Middle frontal gyrus (tissue), 1 donor: ENCODE data around the gene UBE2E2.

Source experiments
- DNase-seq: peaks from one replicate; pipeline ENCODE4 v3.0.0-alpha.2; 2015; ENCODE audit warnings: low spot score; ENCODE audit errors: extremely low spot score

UBE2E2 gene

DNA sequence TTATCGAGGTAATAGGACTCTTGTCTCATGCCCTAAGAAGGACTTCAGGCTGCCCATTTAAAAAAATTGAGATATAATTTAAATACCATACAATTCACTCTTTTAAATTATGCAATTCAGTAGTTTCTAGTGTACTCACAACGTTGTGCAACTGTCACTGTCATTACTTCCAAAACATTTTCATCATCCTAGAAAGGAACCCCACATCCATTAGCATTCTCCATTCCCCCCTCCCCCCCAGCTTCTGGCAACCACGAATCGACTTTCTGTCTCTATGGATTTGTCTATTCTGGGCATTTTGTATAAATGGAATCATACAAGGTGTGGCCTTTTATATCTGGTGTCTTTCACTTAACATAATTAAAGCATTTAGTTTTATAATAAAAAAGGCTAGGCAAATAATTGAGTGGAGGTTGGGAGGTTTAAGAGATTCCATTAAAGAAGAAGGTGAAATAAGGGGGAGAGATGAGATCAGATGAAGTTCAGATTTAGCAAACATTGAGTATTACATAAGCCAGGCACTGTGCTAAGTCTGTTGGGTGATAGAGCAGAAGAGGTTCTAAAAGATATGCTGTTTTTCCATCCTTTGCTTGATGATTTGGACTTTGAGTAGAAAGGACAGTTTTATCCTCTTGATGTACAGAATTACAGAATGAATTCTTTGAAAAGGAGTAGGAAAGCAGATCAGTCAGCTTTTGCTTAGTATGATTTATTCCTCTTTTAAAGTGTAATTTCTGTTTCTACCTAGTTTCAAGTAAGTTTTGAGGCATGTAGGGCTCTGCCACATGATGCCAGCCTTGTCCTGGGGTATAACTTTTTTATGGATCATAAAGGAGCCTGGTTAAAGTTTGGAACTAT is 36.3 kb downstream of the UBE2E2 start:
- no peak for DNase-seq

DNA sequence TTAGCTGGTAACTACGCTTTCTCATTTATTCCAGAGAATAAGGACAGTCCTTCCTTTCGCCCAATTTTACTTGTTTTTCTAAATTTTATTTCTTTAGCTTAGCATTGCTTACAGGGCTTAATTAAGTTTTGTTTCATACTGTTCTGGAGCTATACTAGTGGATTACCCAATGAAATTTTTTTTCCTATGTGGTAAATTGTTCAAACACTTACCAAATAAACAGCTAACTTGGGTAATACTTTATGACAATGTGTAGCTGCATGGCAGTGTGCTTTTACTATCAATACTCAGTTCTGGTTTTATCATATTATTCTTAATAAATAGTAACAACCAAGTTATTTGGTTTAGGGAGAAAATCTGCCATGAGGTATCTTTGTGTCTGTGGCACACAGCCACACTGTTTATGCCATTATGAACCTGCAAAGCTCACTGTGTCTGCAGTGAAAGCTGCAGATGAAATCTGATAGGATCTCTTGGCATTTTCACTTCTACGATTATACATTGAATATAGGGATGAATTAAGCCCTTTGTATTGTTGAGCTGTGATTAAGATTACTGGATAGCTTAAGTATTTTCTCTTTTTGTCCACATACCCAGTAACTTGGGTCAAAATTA is 37.2 kb downstream of the UBE2E2 start:
- DNase-seq: no peak

- no peak for DNase-seq
These were observed 38.1 kb downstream of the UBE2E2 start for GRCh38 chr3:23241256-23241655.

- no peak for DNase-seq
These were observed 39.0 kb downstream of the UBE2E2 start for GRCh38 chr3:23242106-23242505.

DNA sequence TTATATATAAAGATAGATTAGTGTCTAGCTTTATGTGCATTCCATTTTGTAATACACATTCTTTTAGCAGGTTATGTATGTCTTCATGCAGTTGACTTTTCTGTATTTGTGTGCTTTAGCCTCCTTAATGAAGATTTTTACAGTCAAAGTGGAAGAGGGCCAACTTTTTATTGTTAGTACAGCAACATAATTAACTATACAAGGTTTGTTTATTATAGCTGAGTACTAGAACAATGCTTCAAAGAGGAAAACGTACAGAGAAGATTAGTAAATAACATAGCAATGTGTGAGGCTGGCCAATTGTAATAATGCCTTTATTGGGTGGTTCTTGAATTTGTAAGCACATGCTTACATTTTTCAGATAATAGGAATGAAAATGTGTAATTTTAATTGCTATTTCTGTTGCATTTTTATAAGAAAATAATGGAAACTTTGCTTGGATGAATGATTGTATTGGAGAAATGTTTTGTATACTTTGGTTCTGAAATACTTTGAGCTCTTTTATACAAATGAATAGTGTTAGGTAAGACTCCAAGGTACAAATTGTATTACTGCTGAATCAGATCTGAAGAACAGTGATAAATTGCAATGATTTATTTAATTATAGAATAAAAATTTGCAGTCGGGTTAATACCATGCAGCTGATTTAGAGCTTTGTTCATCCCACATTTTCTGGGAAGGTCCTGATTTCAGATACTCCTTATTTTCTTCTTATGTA is 41.4 kb downstream of the UBE2E2 start:
- DNase-seq: no peak

GRCh38 chr3:23246651-23247050 is 43.5 kb downstream of the UBE2E2 start:
- no peak for DNase-seq

GRCh38 chr3:23248594-23249131 is 45.5 kb downstream of the UBE2E2 start:
- DNase-seq: no peak

DNA sequence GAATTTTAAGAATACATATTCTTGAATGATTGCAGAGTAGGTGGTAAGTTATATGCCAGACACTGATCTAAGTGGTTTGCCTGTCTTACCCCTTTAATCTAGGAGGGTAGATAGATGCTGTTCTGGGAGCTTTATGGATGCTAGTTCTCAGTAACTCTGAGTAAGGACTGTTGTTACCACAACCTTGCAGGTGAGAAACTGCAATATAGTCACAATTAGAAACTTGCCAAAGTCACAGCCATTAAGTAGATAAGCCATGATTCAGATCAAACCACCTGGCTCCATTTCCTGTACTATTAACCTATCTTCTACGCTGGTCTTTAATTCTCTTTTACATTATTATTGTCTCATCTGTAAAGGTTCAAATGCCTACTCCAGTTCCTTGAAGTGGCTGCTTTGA is 46.8 kb downstream of the UBE2E2 start:
- no peak for DNase-seq

DNA sequence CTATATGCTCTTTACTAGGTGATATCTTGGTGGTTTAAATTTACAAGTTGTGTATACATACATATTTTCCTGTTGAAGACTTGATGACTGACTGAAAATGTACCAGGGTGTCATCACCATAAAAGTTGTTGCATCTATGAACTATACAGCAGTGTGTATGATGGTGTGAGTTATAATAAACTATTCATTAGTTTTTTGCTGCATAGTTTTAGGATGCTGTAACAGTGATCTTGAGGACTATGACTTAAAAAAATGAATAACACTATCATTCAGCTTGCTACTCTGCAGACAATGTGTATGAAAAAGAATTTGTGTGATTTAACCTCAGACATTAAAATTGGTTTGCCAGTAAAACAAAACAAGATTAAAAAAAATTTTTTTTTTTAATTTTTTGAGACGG is 49.0 kb downstream of the UBE2E2 start:
- DNase-seq: no peak

GRCh38 chr3:23253214-23253613 is 50.1 kb downstream of the UBE2E2 start:
- DNase-seq: no peak

GRCh38 chr3:23254282-23254681 is 51.2 kb downstream of the UBE2E2 start:
- DNase-seq: no peak

GRCh38 chr3:23254835-23255234 is 51.7 kb downstream of the UBE2E2 start:
- no peak for DNase-seq

GRCh38 chr3:23256741-23257435 is 53.8 kb downstream of the UBE2E2 start:
- no peak for DNase-seq

DNA sequence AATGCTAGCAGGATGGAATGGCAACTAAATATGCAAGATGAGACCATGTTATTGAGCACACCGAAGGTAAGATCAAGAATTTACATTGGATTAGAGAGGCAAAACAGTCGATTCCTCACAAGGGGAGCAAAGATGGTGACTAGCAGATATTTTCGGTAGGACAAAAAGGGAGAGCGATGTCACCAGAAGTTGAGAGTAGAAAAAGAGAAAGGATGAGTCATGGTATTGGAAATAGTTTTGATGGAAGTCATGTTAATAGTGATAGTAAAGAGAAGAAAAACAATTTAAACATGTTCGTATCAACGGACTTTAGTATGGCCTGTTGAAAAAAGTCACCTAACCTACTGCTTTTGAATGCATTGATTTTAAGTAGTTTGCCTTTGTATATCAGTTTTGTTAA is 55.0 kb downstream of the UBE2E2 start:
- DNase-seq: no peak

GRCh38 chr3:23259515-23259914 is 56.4 kb downstream of the UBE2E2 start:
- DNase-seq: no peak

DNA sequence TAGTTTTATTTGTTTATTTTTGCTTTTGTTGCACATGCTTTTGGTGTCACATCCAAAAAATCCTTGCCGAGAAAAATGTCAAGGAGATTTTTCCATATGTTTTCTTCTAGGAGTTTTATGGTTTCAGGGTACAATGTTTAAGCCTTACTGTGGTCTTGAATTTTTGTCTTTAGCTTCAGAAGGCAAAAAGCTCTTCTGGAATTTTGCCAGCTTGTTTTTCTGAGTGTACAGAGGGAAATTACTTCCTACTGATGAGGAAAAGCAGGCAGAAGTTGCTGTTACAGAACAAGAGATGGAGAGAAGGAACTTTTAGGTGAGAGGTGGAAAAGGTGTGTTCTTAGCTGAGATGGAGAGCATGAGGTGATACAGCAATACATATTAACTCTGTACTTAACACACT is 59.6 kb downstream of the UBE2E2 start:
- no peak for DNase-seq

GRCh38 chr3:23263796-23264195 is 60.7 kb downstream of the UBE2E2 start:
- DNase-seq: no peak

GRCh38 chr3:23264413-23264812 is 61.3 kb downstream of the UBE2E2 start:
- no peak for DNase-seq

DNA sequence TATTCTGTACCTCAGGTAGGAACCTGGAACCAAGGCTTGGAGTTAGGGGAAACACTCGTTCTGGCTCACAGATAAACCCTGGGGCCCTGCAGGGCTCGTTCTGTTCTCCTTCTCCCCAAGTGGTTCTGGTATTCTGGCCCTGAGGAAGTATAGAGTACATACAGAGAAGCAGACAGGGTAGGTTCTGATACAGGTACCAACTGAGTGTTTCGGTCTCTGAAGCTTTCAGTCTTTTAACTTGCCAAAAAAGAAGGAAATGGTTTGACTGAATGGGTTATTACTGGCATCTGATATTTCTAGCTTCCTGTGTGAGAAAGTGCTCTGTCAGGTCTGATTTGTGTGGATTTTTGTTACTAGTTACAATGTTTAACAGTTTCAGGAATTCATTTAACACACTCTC is 67.3 kb downstream of the UBE2E2 start:
- DNase-seq: no peak

DNA sequence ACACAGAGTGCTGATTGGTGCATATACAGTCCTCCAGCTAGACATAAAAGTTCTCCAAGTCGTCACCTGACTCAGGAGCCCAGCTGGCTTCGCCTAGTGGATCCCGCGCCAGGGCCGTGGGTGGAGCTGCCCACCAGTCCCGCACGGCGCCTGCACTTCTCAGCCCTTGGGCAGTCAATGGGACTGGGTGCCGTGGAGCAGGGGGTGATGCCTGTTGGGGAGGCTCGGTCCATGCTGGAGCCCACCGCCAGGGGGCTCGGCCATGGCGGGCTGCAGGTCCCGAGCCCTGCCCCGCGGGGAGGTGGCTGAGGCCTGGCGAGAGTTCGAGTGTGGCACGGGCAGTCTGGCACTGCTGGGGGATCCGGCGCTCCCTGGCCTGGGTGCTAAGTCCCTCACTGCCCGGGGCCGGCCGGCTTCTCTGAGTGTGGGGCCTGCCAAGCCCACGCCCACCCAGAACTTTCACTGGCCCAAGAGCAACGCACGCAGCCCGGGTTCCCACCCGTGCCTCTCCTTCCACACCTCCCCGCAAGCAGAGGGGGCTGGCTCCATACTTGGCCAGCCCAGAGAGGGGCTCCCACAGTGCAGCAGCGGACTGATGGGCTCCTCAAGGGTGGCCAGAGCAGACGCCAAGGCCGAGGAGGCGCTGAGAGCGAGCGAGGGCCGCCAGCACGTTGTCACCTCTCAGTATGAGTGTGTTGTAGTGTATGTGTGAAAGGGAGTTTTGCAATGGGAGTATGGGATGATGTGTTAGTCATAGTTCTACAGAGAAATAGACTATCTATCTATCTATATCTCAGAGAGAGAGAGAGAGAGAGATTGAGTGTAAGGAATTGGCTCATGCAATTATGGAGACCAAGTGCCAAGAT is 69.0 kb downstream of the UBE2E2 start:
- no peak for DNase-seq

- DNase-seq: no peak
These were observed 69.7 kb downstream of the UBE2E2 start for GRCh38 chr3:23272820-23273219.
